T-helper 2 cell treated with Interferon-gamma antibody and Interleukin-4, amounts not matched to agents 5 μg/mL and 100 μg/mL, for 36 hours (primary cell): ENCODE data around the gene PRADC1.
A peak's percentile ranks its signal among the peaks of the same experiment; 100 is the strongest.

Experiments
- DNase-seq: peaks from one replicate; pipeline ENCODE4 v3.0.0; 2021; ENCODE audit warnings: low spot score
- H3K27ac Mint-ChIP-seq: one replicate; pipeline ENCODE4 v1.8.0; 2021; ENCODE audit warnings: mild to moderate bottlenecking, mixed read lengths
- H3K27me3 Mint-ChIP-seq: one replicate; pipeline ENCODE4 v1.8.0; 2021; ENCODE audit warnings: low read depth, mixed read lengths
- H3K36me3 Mint-ChIP-seq: one replicate; pipeline ENCODE4 v1.8.0; 2021; ENCODE audit warnings: low read depth, mixed read lengths
- H3K4me1 Mint-ChIP-seq: one replicate; pipeline ENCODE4 v1.8.0; 2021; ENCODE audit warnings: low read depth, mixed read lengths
- H3K4me3 Mint-ChIP-seq: one replicate; pipeline ENCODE4 v1.8.0; 2022; ENCODE audit warnings: mild to moderate bottlenecking, moderate library complexity, mixed read lengths
- H3K9me3 Mint-ChIP-seq: one replicate; pipeline ENCODE4 v1.8.0; 2021; ENCODE audit warnings: mixed read lengths

PRADC1 gene

GRCh38 chr2:73237168-73237567 lies 4.1 kb upstream of the PRADC1 start:
- Mint-ChIP-seq H3K36me3 (peaks cover 17% of the 10 kb centered on the region), H3K27me3 (no peaks in the 10 kb centered on the region), H3K27ac (no peak overlapping the region), H3K4me3 (no peak overlapping the region), H3K9me3 (no peaks in the 10 kb centered on the region), H3K4me1 (peaks cover 24% of the 10 kb centered on the region)
- DNase-seq, result no peak

- Mint-ChIP-seq H3K27ac (peak overlapping the region; percentile 93), H3K27me3 (no peaks in the 10 kb centered on the region), H3K4me3 (peak overlapping the region; percentile 99), H3K4me1 (peaks cover 24% of the 10 kb centered on the region), H3K36me3 (peaks cover 10% of the 10 kb centered on the region), H3K9me3 (no peaks in the 10 kb centered on the region)
- DNase-seq, result no peak
Measured at GRCh38 chr2:73235315-73236028, 2.4 kb upstream of the PRADC1 start.

GRCh38 chr2:73233932-73234832 lies 1.1 kb upstream of the PRADC1 start, which contains the start of gene CCT7:
CCT7 (plus strand) TSS chr2:73234308; CDS start chr2:73234379, 71 bp downstream.
- H3K27me3 Mint-ChIP-seq, result no peaks in the 10 kb centered on the region
- H3K9me3 Mint-ChIP-seq, result no peaks in the 10 kb centered on the region
- peak within 1 kb of the TSS; percentile 93 for H3K27ac Mint-ChIP-seq
- peak within 1 kb of the TSS; percentile 99 for H3K4me3 Mint-ChIP-seq
- H3K36me3 Mint-ChIP-seq, result peaks cover 10% of the 10 kb centered on the region
- peak; percentile 86 for DNase-seq
- H3K4me1 Mint-ChIP-seq, result peaks cover 24% of the 10 kb centered on the region

- DNase-seq, result peak; percentile 16
Measured at GRCh38 chr2:73232403-73233153, 461 bp downstream of the PRADC1 start.

GRCh38 chr2:73228631-73229030 lies 4.4 kb downstream of the PRADC1 start:
- no peaks in the 10 kb centered on the region for H3K9me3 Mint-ChIP-seq
- no peaks in the 10 kb centered on the region for H3K36me3 Mint-ChIP-seq
- no peak overlapping the region for H3K4me3 Mint-ChIP-seq
- H3K27ac Mint-ChIP-seq, result no peak overlapping the region
- no peak for DNase-seq
- no peaks in the 10 kb centered on the region for H3K27me3 Mint-ChIP-seq
- H3K4me1 Mint-ChIP-seq, result peaks cover 8% of the 10 kb centered on the region

More at GRCh38 chr2:73232403-73233153, 461 bp downstream of the PRADC1 start:
- Mint-ChIP-seq H3K4me3 (peak overlapping the region; percentile 99), H3K9me3 (no peaks in the 10 kb centered on the region), H3K36me3 (peaks cover 10% of the 10 kb centered on the region), H3K27me3 (no peaks in the 10 kb centered on the region), H3K27ac (peak overlapping the region; percentile 46), H3K4me1 (peaks cover 20% of the 10 kb centered on the region)

GRCh38 chr2:73227086-73227485 lies 6.0 kb downstream of the PRADC1 start:
- Mint-ChIP-seq H3K27me3 (no peaks in the 10 kb centered on the region), H3K9me3 (no peaks in the 10 kb centered on the region), H3K4me1 (peaks cover 5% of the 10 kb centered on the region), H3K27ac (no peak overlapping the region), H3K36me3 (peaks cover 1% of the 10 kb centered on the region), H3K4me3 (no peak overlapping the region)
- DNase-seq, result no peak

GRCh38 chr2:73225513-73226360 lies 7.3 kb downstream of the PRADC1 start:
- no peaks in the 10 kb centered on the region for H3K27me3 Mint-ChIP-seq
- no peak for DNase-seq
- peaks cover 5% of the 10 kb centered on the region for H3K4me1 Mint-ChIP-seq
- H3K36me3 Mint-ChIP-seq, result peaks cover 3% of the 10 kb centered on the region
- no peak overlapping the region for H3K4me3 Mint-ChIP-seq
- H3K9me3 Mint-ChIP-seq, result no peaks in the 10 kb centered on the region
- H3K27ac Mint-ChIP-seq, result no peak overlapping the region

- Mint-ChIP-seq H3K27ac (no peak overlapping the region), H3K36me3 (peaks cover 3% of the 10 kb centered on the region)
- DNase-seq, result no peak
Measured at GRCh38 chr2:73223821-73224220, 9.2 kb downstream of the PRADC1 start.

GRCh38 chr2:73218298-73218697 lies 14.7 kb downstream of the PRADC1 start:
- Mint-ChIP-seq H3K27me3 (no peaks in the 10 kb centered on the region), H3K4me3 (no peak overlapping the region), H3K36me3 (peaks cover 4% of the 10 kb centered on the region), H3K9me3 (no peaks in the 10 kb centered on the region), H3K4me1 (peaks cover 19% of the 10 kb centered on the region), H3K27ac (no peak overlapping the region)
- no peak for DNase-seq

More at GRCh38 chr2:73223821-73224220, 9.2 kb downstream of the PRADC1 start:
- Mint-ChIP-seq H3K9me3 (no peaks in the 10 kb centered on the region), H3K27me3 (no peaks in the 10 kb centered on the region), H3K4me1 (peaks cover 5% of the 10 kb centered on the region), H3K4me3 (no peak overlapping the region)

- Mint-ChIP-seq H3K36me3 (peaks cover 4% of the 10 kb centered on the region), H3K27ac (no peak overlapping the region), H3K4me3 (no peak overlapping the region), H3K9me3 (no peaks in the 10 kb centered on the region), H3K4me1 (peaks cover 21% of the 10 kb centered on the region), H3K27me3 (no peaks in the 10 kb centered on the region)
- no peak for DNase-seq
Measured at GRCh38 chr2:73217826-73218225, 15.2 kb downstream of the PRADC1 start.

- peaks cover 4% of the 10 kb centered on the region for H3K36me3 Mint-ChIP-seq
- peaks cover 25% of the 10 kb centered on the region for H3K4me1 Mint-ChIP-seq
- H3K27ac Mint-ChIP-seq, result no peak overlapping the region
- H3K9me3 Mint-ChIP-seq, result no peaks in the 10 kb centered on the region
- no peaks in the 10 kb centered on the region for H3K27me3 Mint-ChIP-seq
- no peak for DNase-seq
- H3K4me3 Mint-ChIP-seq, result no peak overlapping the region
Measured at GRCh38 chr2:73217160-73217559, 15.9 kb downstream of the PRADC1 start.

- peaks cover 25% of the 10 kb centered on the region for H3K4me1 Mint-ChIP-seq
- H3K9me3 Mint-ChIP-seq, result no peaks in the 10 kb centered on the region
- peak overlapping the region; percentile 22 for H3K27ac Mint-ChIP-seq
- no peak for DNase-seq
- peak overlapping the region; percentile 98 for H3K4me3 Mint-ChIP-seq
- H3K36me3 Mint-ChIP-seq, result peaks cover 1% of the 10 kb centered on the region
- no peaks in the 10 kb centered on the region for H3K27me3 Mint-ChIP-seq
Measured at GRCh38 chr2:73215254-73215653, 17.8 kb downstream of the PRADC1 start.
